GM19455 (cell line): ENCODE data around the gene SMIM5.
"Not testable (repeated sequence)": the region's sequence is repeated elsewhere in the genome, so short reads cannot be mapped to it uniquely, and the experiment has no call there.

ENCODE experiments used
- ATAC-seq: cut with Tn5 transposase; IDR thresholded peaks from one replicate; pipeline ENCODE4 v1.9.1; 2021; ENCODE audit not compliant: unreplicated experiment

Gene SMIM5

GRCh38 chr17:75624021-75624420 is 9.2 kb upstream of the SMIM5 start:
- no peak for ATAC-seq

GRCh38 chr17:75624714-75625345 is 8.4 kb upstream of the SMIM5 start:
- no peak for ATAC-seq

GRCh38 chr17:75625813-75626486 is 7.3 kb upstream of the SMIM5 start:
- no peak for ATAC-seq

- no peak for ATAC-seq
These were observed 6.7 kb upstream of the SMIM5 start for GRCh38 chr17:75626496-75627038.

- no peak for ATAC-seq
These were observed 6.1 kb upstream of the SMIM5 start for GRCh38 chr17:75627094-75627493.

GRCh38 chr17:75628425-75628824 is 4.8 kb upstream of the SMIM5 start:
- no peak for ATAC-seq

GRCh38 chr17:75629157-75629556 is 4.1 kb upstream of the SMIM5 start:
- ATAC-seq: no peak

- ATAC-seq: no peak
These were observed 2.9 kb upstream of the SMIM5 start for GRCh38 chr17:75630071-75630917.

GRCh38 chr17:75631353-75631752 is 1.9 kb upstream of the SMIM5 start:
- ATAC-seq: no peak

GRCh38 chr17:75632428-75632827 is 806 bp upstream of the SMIM5 start:
- no peak for ATAC-seq

GRCh38 chr17:75633486-75634375 is 497 bp downstream of the SMIM5 start:
- ATAC-seq: no peak

- no peak for ATAC-seq
These were observed 1.1 kb downstream of the SMIM5 start for GRCh38 chr17:75634376-75634740.

- ATAC-seq: no peak
These were observed 1.7 kb downstream of the SMIM5 start for GRCh38 chr17:75634754-75635609.

GRCh38 chr17:75635610-75636202 is 2.5 kb downstream of the SMIM5 start:
- no peak for ATAC-seq

GRCh38 chr17:75636381-75637142 is 3.3 kb downstream of the SMIM5 start:
- no peak for ATAC-seq

- ATAC-seq: no peak
These were observed 3.9 kb downstream of the SMIM5 start for GRCh38 chr17:75637143-75637538.

GRCh38 chr17:75637551-75637950 is 4.3 kb downstream of the SMIM5 start:
- ATAC-seq: no peak

- not testable (repeated sequence) for ATAC-seq
These were observed 4.8 kb downstream of the SMIM5 start for GRCh38 chr17:75638039-75638438.

GRCh38 chr17:75638893-75639292 is 5.7 kb downstream of the SMIM5 start:
- ATAC-seq: no peak
